22Rv1 (cell line): ENCODE measurements around the gene PADI1.

Source experiments
- H3K27ac ChIP-seq: fragments of 450-650 bp; 2 replicates; pipeline ENCODE4 v1.5.1; 2017
- CTCF ChIP-seq: fragments of 450-650 bp; IDR thresholded peaks from 2 replicates; pipeline ENCODE4 v1.5.1; 2017; ENCODE audit warnings: mild to moderate bottlenecking
- ZFX ChIP-seq: fragments of 450-650 bp; IDR thresholded peaks from 2 replicates; pipeline ENCODE4 v1.6.1; 2017; ENCODE audit warnings: antibody characterized with exemption, borderline replicate concordance

Gene PADI1

GRCh38 chr1:17184161-17184665 is 20.7 kb upstream of the PADI1 start:
- H3K27ac ChIP-seq: no peak overlapping the region
- TF ChIP-seq ZFX: no peak
- no peak for TF ChIP-seq CTCF

- no peak overlapping the region for H3K27ac ChIP-seq
- TF ChIP-seq CTCF (no peak), ZFX (no peak)
Observed at GRCh38 chr1:17184822-17185484, 20.0 kb upstream of the PADI1 start.

- no peak overlapping the region for H3K27ac ChIP-seq
- TF ChIP-seq ZFX: no peak
- TF ChIP-seq CTCF: no peak
Observed at GRCh38 chr1:17185485-17185860, 19.5 kb upstream of the PADI1 start.

GRCh38 chr1:17186216-17186909 is 18.6 kb upstream of the PADI1 start:
- TF ChIP-seq CTCF: no peak
- no peak for TF ChIP-seq ZFX
- no peak overlapping the region for H3K27ac ChIP-seq

GRCh38 chr1:17187051-17187450 is 17.9 kb upstream of the PADI1 start:
- no peak overlapping the region for H3K27ac ChIP-seq

GRCh38 chr1:17188217-17188616 is 16.7 kb upstream of the PADI1 start:
- no peak overlapping the region for H3K27ac ChIP-seq
- TF ChIP-seq ZFX (no peak), CTCF (no peak)

More at GRCh38 chr1:17187051-17187450, 17.9 kb upstream of the PADI1 start:
- TF ChIP-seq CTCF: no peak
- no peak for TF ChIP-seq ZFX

- TF ChIP-seq ZFX (no peak), CTCF (no peak)
Observed at GRCh38 chr1:17188889-17189631, 15.9 kb upstream of the PADI1 start.

More at GRCh38 chr1:17188889-17189631, 15.9 kb upstream of the PADI1 start:
- no peak overlapping the region for H3K27ac ChIP-seq
